GM19025 (cell line): Measurements from ENCODE around the gene AGAP6.
"Not testable (repeated sequence)": the region's sequence is repeated elsewhere in the genome, so short reads cannot be mapped to it uniquely, and the experiment has no call there.

Experiments used
- ATAC-seq: cut with Tn5 transposase; IDR thresholded peaks from one replicate; pipeline ENCODE4 v1.9.1; 2021; ENCODE audit warnings: mild to moderate bottlenecking, low read depth, moderate library complexity; ENCODE audit not compliant: unreplicated experiment

The AGAP6 gene

DNA sequence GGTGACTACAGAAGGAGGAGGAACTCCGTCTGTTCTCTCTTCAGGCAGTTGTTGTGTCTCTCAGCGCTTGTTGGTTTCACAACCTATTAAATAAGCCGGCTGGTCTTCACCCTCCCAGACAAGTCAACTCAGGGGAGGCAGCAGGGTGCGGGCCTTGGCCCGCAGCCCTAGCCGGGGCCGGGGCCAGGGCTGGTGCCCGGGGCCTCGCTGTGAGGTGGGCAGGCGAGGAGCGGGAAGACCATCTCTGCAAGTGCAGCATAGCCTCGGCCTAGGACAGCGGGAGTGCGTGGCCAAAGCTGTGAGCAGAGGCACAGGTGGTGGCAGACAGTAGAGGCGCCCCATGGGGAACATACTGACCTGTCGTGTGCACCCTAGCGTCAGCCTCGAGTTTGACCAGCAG, at the start of gene AGAP6:
AGAP6 (plus strand) TSS at position 31 of the 400 bp plus-strand sequence; CDS start at position 341, 310 bp downstream.
- ATAC-seq = not testable (repeated sequence)

DNA sequence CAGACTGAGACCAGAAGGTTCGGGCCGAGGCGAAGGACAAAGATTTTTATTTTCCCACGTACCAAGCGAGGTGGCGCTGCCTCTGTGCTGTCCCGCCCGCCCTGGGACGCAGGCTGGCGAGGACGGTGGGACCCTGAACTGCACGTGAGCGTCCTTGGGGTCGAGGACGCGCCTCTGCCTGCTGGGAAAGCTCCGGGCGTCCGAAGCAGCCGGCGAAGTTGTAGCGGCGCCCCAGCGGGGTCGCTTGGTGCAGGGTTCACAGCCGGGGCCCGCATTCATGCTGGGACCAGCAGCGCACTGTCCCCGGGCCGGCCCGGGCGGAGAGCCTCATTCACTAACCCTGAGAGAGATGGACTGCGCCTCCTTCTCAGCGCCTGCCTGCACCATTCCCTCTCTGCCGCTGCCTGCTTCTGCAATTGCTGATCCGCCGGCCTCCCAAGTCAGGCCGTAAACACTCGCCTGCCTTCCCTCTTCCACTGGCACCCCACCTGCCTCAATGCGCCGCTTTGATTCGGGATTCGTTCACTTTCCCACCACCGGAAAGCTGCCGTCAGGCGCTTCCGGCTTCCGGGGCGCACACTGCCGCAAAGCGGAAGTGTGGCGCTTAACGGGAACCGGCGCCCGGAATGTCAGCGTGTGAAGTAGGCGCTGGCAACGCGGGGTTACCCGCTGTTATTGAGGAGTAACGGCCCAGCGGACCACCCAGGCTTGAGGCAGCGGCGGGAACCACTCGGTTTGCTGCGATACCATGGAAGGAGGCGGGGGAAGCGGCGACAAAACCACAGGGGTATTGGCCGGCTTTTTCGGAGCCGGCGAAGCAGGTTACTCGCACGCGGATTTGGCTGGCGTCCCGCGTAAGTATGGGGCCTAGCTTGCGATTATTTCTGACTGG, 46.5 kb upstream of the AGAP6 start, which contains the start of the genes PARG and TIMM23B:
PARG (minus strand) TSS at position 581 of the 892 bp plus-strand sequence; CDS start at position 279, 302 bp downstream.
TIMM23B (plus strand) TSS at position 607 of the 892 bp plus-strand sequence; CDS start at position 749, 142 bp downstream.
- peak; percentile 61 for ATAC-seq

DNA sequence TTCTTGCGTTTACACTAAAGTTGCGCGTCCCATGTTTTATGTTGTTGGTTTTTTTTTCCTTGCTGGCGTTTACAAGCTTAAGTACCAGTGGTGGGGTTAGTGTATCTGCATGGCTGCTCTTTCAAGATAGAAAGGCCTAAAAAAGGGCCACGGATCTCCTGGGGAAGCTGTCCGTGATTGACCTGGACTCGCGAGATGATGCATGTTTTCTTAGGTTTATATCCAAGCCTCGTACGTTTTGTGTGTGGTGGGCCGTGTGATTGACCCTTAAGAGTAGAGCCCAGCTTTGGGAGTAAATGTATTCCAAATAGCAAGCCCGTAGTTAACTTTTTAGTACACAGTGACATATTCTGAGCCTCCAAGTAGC, 45.9 kb upstream of the AGAP6 start:
- peak; percentile 14 for ATAC-seq

DNA sequence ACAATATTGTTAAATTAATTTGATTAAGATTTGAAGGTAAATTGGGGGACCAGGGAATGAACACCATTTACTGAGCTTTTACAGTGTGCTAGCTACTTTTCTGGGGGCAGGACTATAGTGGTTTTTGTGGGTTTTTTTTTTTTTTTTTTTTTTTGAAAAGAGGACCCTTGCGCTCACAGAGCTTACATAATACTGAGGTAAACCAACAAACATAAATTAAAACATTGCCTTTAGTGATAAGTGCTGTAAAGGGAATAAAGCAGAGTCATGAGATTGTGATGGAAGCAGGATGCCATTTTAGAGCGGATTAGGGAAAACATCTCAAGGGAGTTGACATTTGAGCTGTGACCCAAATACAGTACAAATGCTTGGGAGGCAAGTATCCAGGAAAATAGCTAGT, 44.6 kb upstream of the AGAP6 start:
- ATAC-seq = not testable (repeated sequence)

DNA sequence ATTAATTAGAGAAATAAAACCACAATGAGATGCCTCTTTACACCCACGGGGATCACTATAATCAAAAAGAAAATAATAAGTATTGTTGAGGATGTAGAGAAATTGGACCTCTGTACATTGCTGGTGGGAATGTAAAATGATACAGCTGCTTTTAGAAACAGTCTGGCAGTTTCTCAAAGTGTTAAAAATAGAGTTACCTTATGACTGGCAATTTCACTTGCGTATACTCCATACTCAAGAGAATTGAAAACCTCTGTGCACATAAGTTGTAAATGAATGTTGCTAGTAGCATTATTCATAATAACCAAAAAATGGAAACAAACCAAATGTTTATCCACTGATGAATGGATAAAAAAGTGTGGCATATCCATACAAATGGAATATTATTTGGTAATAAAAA, 40.1 kb upstream of the AGAP6 start:
- ATAC-seq = peak; percentile 77

DNA sequence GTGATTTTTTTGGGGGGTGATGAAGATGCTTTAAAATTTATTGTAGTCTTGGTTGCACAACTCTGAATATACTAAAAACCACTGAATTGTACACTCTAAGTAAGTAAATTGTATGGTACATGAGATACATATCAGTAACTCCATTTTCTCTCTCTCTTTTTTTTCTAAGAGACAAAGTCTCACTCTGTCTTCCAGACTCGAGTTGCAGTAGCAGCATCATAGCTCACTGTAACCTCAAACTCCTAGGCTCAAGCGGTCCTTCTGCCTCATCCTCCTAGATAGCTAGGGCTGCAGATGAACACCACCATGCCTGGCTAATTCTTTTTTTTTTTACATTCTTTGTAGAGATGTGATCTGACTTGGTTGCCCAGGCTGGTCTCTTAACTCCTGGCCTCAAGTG, 39.5 kb upstream of the AGAP6 start:
- ATAC-seq = not testable (repeated sequence)

DNA sequence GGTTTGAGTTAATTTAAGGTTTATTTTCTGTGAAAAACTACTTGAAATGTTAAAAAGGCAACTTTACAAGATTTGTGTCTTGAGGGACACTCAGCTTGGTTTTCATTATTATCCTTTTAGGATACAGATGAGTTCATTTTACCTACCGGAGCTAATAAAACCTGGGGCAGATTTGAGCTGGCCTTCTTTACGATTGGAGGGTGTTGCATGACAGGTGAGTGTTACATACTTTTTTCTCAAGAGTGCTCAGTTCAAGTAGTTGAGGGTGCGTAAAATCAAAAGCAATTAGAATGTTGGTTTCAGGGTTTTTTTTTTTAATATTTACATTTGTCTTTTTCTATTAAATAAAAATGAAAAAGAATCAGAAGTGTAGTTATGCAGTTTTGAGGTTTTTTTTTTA, 36.2 kb upstream of the AGAP6 start:
- ATAC-seq = not testable (repeated sequence)

DNA sequence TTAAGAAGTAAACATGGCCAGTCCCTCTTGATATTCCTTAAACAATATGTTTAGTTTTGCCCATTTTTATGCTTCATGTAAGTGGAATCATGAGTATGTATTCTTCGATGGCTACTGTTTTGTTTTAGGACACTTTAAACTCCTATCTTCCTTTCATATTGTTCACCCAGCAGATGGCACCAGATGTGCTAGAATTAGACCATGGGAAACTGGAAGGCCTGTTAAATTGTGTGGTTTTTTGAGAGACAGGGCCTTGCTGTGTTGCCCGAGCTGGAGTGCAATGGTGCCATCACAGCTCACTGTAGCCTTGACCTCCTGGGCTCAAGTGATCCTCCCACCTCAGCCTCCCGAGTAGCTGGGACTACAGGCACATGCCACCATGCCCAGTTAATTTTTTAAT, 35.1 kb upstream of the AGAP6 start:
- not testable (repeated sequence) for ATAC-seq

DNA sequence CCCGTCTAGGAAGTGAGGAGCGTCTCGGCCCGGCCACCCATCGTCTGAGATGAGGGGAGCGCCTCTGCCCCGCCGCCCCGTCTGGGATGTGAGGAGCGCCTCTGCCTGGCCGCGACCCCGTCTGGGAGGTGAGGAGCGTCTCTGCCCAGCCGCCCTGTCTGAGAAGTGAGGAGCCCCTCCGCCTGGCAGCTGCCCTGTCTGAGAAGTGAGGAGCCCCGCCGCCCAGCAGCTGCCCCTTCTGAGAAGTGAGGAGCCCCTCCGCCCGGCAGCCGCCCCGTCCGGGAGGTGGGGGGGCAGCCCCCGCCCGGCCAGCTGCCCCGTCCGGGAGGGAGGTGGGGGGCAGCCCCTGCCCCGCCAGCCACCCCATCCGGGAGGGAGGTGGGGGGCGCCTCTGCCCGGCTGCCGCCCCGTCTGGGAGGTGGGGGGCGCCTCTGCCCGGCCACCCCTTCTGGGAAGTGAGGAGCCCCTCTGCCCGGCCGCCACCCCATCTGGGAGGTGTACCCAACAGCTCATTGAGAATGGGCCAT, 17.8 kb upstream of the AGAP6 start:
- not testable (repeated sequence) for ATAC-seq

DNA sequence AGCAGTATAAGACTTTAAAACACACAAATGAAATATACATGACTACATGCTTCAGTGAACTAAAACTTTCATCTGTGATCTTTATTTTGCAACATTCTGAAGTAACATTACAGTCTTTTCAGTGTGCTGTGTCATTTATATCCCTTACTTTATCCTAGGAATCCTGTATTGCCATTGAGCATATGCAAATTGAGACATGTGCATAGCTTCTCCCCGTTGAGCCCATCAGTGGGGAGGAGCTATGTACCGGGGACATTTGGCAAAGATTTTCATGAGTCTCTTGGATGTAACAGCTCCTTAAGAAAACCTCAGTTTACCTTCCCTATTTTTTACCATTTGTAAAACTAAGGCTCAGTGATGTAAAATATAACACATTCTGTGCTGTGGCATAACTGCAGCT, 16.7 kb upstream of the AGAP6 start:
- ATAC-seq = not testable (repeated sequence)

DNA sequence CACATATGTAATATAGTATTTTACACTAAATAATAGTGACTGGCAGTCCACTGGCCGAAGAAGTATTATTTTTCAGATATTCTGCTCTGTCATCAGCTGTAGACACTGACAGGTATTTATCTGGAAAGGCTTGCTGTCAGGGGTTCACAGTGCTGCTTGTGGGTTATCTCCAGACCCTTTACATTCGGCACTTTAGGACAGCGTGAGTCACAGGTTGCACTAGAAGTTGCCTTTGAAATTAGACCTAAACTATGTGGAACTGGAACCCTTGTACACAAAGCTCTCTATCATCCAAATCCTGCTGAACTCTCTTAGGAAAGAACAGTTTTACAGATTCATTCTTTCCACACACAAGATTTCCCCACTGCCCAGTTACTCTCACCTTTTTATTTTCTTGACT, 16.1 kb upstream of the AGAP6 start:
- ATAC-seq = not testable (repeated sequence)

DNA sequence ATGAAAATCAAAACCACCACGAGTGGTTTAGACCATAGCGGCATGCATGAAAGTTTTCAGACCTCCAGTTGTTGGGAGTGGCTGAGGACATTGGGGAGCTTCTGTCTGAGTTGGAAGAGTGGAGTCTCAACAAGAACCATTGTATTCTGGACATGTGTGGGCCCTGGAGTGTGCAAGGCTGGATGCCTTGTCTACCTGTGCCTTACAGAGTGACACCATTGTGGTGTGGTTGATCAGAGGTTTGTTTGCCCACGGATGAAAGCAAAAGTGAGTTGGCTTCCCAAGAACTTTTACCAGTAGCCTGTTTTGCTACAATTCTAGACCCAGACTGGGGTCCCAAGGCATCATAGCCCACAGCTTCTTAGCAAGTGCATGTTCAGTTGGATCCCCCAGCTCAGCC, 10.4 kb upstream of the AGAP6 start:
- not testable (repeated sequence) for ATAC-seq

DNA sequence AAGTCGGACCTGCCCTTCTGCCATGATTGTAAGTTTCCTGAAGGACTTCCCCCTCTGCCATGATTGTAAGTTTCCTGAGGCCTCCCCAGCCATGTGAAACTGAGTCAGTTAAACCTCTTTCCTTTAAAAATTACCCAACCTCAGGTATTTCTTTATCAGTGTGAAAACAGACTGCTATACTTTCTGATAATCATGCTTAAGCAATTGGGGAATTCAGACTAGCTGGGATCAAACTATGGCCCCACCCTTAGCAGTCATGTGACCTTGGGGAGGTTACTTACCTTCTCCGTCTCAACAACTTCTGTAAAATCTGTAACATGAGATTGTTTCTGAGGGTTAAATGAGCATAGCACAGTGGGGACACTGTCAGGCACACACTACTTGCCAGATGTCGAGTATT, 999 bp upstream of the AGAP6 start:
- not testable (repeated sequence) for ATAC-seq

DNA sequence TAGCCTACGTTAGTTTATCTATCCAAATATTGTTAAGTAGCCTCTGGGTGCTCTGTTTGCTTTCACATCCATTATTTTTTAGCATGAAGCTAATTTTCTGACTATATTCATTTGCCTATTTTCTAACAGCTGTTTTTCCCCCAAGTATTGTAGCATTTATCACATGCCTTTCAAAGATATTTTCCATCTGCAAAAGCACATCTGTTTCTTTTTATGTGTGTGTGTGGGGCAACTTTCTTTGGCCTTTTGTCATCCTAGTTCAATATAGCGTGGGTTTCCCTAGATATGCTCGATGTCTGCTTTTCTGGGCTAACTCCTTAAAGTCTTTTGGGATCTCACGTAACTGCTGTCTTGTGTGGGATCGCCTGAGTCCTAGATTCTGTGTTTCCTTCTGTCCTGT, 7.1 kb downstream of the AGAP6 start:
- ATAC-seq = not testable (repeated sequence)

DNA sequence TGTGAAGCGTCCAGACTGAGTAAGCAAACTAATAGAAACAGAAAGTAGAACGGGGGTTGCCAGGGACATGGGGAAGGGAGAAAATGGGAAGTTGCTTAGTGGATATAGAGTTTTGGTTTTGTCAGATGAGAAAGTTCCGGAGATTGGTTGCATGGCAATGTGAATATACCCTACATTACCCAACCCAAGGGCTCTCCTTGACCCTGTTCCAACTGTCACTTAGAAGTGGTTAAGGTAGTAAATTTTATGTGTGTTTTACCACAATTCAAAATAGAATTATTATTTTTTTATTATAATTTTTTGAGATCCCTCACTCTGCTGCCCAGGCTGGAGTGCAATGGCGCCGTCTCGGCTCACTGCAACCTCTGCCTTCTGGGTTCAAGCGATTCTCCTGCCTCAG, 25.8 kb downstream of the AGAP6 start:
- ATAC-seq = not testable (repeated sequence)

DNA sequence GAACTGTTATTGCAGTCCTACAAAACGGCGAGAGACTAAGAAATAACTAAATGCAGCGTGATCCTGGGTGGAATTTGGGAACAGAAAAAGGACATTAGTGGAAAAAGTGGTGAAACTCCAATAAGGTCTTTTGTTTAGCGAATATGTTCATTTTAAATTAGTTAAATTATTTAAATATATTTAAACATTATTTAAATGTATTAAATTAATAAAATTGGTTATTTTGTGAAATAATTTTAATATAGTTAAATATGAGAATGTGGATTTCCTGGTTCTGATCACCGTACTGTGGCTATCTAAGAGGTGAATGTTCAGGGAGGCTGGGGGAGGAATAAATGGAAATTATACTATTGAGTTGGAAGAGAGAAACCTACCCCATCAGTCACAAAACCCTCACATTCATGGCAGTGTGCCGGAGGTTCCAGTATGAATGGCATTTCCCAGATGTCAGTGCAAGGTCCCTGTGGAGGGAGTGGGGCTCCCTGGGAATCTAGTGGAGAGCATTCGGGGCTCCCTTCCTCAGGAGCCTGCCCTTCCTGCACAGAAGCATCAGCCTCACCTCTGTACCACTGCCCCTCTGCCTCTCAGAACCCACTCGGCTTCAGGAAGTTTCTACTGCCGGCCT, 27.5 kb downstream of the AGAP6 start:
- ATAC-seq = not testable (repeated sequence)

DNA sequence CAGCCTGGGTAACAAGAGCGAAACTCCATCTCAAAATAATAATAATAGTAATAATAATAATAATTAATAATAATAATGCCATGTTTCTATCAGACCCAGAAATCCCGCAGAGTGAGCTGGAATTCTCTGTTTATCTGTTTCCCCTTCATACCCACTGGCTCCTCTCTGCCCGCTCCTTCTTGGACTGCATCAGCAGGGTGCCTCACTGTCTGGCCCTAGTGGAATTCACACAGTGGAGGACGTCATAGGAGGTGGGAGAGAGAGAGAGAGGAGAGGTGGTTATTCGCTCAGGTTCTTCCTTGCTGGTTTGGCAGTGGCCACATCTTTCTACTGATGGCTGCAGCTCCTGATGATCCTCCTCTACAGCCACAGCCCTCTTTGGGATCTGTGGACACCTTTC, 28.7 kb downstream of the AGAP6 start:
- not testable (repeated sequence) for ATAC-seq

DNA sequence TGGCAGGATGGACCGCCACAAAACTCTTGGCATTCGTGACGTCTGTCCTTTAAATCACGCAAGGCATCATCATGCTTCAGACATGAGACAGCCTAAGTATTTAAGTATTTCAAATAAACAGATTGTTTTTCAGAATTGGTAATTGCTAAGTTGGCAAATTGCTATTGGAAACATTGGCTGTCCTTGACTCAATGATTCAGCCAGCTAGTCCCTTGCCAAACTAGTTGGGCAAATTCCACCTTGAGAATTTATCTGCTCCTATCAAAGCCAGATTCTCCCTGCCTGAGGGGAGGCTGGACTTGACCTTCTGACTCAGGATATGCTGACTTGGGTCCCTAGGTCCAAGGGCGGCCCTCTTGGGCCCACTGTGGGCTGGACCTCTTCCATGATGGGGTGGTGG, 29.4 kb downstream of the AGAP6 start:
- not testable (repeated sequence) for ATAC-seq

DNA sequence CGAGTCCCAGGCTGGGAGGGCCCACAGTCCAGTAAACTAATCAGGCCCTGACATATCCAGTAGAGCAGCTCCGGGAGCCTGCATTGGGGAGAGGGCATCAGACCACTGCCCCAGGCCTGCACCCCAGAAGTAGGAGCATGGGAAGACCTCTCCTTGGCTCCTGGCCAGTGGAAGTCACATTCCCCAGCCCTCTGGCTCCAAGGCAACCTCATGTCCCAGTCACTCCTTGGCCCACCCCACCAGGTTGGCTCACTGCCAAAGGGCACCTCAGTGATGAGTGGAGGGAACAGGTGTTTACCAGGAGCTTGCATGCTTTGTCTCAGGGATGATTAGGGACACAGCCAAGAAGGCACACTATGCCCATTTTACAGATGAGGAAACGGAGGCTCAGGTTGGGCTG, 31.1 kb downstream of the AGAP6 start:
- ATAC-seq = not testable (repeated sequence)

DNA sequence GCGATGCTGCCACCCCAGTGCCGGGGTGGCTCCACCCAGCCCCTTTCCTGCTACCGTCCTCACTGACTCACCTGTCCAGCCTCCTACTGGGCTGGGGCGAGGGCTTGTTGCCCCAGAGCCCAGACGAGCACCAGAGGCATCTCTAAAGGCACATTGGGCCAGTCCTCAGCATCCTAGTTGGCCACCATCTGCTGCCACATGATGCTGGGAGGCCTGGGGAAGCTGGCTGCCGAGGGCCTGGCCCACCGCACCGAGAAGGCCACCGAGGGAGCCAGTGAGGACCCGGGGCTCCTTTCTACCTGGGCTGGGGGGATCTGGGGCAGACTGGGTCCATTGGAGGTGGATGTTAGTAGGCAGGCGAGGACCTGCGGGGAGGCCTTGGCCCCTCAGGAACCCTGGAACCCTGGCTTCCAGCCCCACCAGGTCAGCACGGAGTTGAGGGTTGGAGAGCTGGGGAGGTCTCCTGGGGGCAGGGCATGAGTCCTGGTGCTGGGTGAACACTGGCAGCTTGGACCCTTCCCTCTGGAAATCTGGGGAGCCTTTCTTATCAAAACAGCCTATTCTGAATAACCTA, 32.3 kb downstream of the AGAP6 start:
- not testable (repeated sequence) for ATAC-seq

DNA sequence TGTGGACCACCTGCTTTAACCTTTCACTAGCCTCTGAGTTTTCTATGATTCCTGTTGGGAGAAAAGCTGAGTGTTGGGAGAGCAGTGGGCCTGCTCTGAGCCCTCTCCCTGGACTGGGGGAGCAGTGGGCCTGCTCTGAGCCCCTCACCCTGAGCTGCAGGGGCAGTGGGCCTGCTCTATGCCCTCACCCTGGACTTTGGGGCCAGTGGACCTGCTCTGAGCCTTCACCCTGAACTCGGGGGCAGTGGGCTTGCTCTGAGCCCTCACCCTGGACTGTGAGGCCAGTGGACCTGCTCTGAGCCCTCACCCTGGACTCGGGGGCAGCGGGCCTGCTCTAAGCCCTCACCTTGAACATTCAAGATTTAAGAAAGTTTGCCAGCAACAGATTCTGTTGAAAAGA, 33.4 kb downstream of the AGAP6 start:
- no peak for ATAC-seq
